Spleen (tissue), 7 donors: ENCODE data around the gene TAAR8.

Experiments used
- POLR2A ChIP-seq, 3 donors: fragments of 450-650 bp; IDR thresholded peaks; one replicate each; pipeline ENCODE4 v1.5.1; 2017; ENCODE audit warnings: antibody characterized with exemption in 3 of 3, mild to moderate bottlenecking in 1 of 3
- POLR2AphosphoS5 ChIP-seq, 3 donors: sonication (generic); formaldehyde crosslinking; IDR thresholded peaks; one replicate each; pipeline ENCODE4 v1.5.1; 2017; ENCODE audit warnings: antibody characterized with exemption in 3 of 3
- TF ChIP-seq, protein P1 (sequence below), 11 experiments: fragments of 200-600 bp in 7 of 11; fragments of 450-650 bp in 4 of 11; sonication (generic) in 4 of 11; IDR thresholded peaks in 8 of 11; conservative IDR thresholded peaks in 3 of 11; 1 replicate in 7 of 11; 2 replicates in 4 of 11; pipeline versions ENCODE4 v1.4.0 to v1.8.0; 2016 to 2021; ENCODE audit warnings: antibody characterized with exemption in 11 of 11, inconsistent platforms in 4 of 11, mild to moderate bottlenecking in 1 of 11
- donor health status: DM: no; HTN: no; CAD: no; lungs with moderate emphysema.
- donor health status: DM: no; HTN: no; CAD: no.
- donor health status: DM: no; HTN: no; CAD: no.

DNA sequence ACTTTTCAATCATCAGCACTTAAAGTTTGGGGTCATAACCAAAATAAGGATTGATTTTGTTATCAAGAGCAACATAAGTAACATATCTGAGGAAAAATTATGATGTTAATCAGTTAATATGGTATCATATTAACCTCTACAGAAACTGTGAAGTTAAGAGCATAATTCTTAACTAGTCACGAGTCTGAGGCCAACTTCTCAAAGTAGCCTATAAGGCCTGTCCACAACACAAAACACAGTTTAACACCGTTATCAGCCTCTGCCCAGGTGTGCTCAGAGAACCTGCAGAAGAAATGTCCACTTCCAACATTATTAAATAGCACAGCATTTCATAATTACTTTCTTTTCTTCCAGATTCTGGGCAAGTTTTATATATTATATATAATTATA lies 40.6 kb upstream of the TAAR8 start:
- TF ChIP-seq, protein P1, sequence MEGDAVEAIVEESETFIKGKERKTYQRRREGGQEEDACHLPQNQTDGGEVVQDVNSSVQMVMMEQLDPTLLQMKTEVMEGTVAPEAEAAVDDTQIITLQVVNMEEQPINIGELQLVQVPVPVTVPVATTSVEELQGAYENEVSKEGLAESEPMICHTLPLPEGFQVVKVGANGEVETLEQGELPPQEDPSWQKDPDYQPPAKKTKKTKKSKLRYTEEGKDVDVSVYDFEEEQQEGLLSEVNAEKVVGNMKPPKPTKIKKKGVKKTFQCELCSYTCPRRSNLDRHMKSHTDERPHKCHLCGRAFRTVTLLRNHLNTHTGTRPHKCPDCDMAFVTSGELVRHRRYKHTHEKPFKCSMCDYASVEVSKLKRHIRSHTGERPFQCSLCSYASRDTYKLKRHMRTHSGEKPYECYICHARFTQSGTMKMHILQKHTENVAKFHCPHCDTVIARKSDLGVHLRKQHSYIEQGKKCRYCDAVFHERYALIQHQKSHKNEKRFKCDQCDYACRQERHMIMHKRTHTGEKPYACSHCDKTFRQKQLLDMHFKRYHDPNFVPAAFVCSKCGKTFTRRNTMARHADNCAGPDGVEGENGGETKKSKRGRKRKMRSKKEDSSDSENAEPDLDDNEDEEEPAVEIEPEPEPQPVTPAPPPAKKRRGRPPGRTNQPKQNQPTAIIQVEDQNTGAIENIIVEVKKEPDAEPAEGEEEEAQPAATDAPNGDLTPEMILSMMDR (IDR thresholded peaks at IDR 0.05 in 8 of 11, conservative IDR thresholded peaks at IDR 0.05 in 3 of 11): no peak
- TF ChIP-seq POLR2A (IDR thresholded peaks at IDR 0.05): no peak
- TF ChIP-seq POLR2AphosphoS5 (IDR thresholded peaks at IDR 0.05): no peak
